T-cell (primary cell): ENCODE data around the gene INTS1. TPM values are rescaled to one million over a fixed set of nuclear protein-coding genes. Genes with fewer than 3 reads are reported as not detected.

Experiments used
- ATAC-seq, 4 experiments: fragments of 200-7000 bp in 3 of 4; fragments of 150-1000 bp in 1 of 4; cut with Tn5 transposase; replicated peaks in 1 of 4; 1 replicate in 3 of 4; 2 replicates in 1 of 4; pipeline ENCODE4 v1.10.0; 2021; ENCODE audit warnings: moderate library complexity in 3 of 4, mild to moderate bottlenecking in 2 of 4, moderate number of reproducible peaks in 1 of 4
- CTCF ChIA-PET, 2 donors: fragments of 300-600 bp; sonication (Branson Sonifier 250); formaldehyde crosslinking; loops; one replicate each; lab custom pipeline; 2022; ENCODE audit warnings: antibody characterized with exemption in 2 of 2; lab: Charles Lee
- POLR2A ChIA-PET, 2 donors: fragments of 300-600 bp; sonication (Branson Sonifier 250); formaldehyde crosslinking; loops; one replicate each; lab custom pipeline; 2022; ENCODE audit warnings: antibody characterized with exemption in 2 of 2; lab: Charles Lee
- DNase-seq, 35 experiments: peaks; one replicate each; pipeline versions ENCODE4 v3.0.0 to v3.0.0-alpha.2; 2013 to 2023
- H3K27ac ChIP-seq: one replicate; pipeline ENCODE4 v1.5.1; 2013; ENCODE audit warnings: low read length
- H3K27me3 ChIP-seq, 2 experiments: replicated peaks in 1 of 2; 1 replicate in 1 of 2; 2 replicates in 1 of 2; pipeline versions ENCODE4 v1.6.1 to v1.7.0; 2013; ENCODE audit warnings: low read length in 1 of 2, mixed read lengths in 1 of 2; ENCODE audit not compliant: control insufficient read depth in 2 of 2, insufficient read depth in 2 of 2; ENCODE audit errors: extremely low read depth in 1 of 2
- H3K36me3 ChIP-seq, 2 donors: 1 replicate in 1 of 2; 2 replicates in 1 of 2; pipeline versions ENCODE4 v1.6.1 to v1.7.0; 2013; ENCODE audit warnings: low read length in 1 of 2; ENCODE audit not compliant: control insufficient read depth in 2 of 2, insufficient read depth in 1 of 2; ENCODE audit errors: extremely low read depth in 1 of 2
- H3K4me1 ChIP-seq, 2 experiments: 1 replicate in 1 of 2; 2 replicates in 1 of 2; pipeline versions ENCODE4 v1.6.1 to v1.7.0; 2013; ENCODE audit warnings: low read length in 2 of 2, mixed read lengths in 1 of 2; ENCODE audit not compliant: insufficient read depth in 2 of 2, control insufficient read depth in 1 of 2; ENCODE audit errors: extremely low read depth in 1 of 2
- H3K4me3 ChIP-seq, 2 donors: 1 replicate in 1 of 2; 2 replicates in 1 of 2; pipeline versions ENCODE4 v1.5.1 to v1.7.0; 2013; ENCODE audit warnings: mild to moderate bottlenecking in 2 of 2, low read length in 1 of 2, moderate library complexity in 1 of 2; ENCODE audit not compliant: control insufficient read depth in 1 of 2; ENCODE audit errors: extremely low read depth in 1 of 2
- H3K9me3 ChIP-seq: 2 replicates; pipeline ENCODE4 v1.7.0; 2013
- H3K27ac Mint-ChIP-seq, 2 donors: one replicate each; pipeline ENCODE4 v1.8.0; 2020 to 2021; ENCODE audit warnings: mild to moderate bottlenecking in 2 of 2, mixed read lengths in 2 of 2
- H3K27me3 Mint-ChIP-seq, 2 donors: one replicate each; pipeline ENCODE4 v1.8.0; 2021 to 2022; ENCODE audit warnings: mixed read lengths in 2 of 2
- H3K36me3 Mint-ChIP-seq: one replicate; pipeline ENCODE4 v1.8.0; 2021; ENCODE audit warnings: mixed read lengths
- H3K4me1 Mint-ChIP-seq, 3 donors: one replicate each; pipeline ENCODE4 v1.8.0; 2020 to 2022; ENCODE audit warnings: mixed read lengths in 3 of 3, mild to moderate bottlenecking in 1 of 3
- H3K4me3 Mint-ChIP-seq, 3 donors: one replicate each; pipeline ENCODE4 v1.8.0; 2020 to 2022; ENCODE audit warnings: mild to moderate bottlenecking in 3 of 3, mixed read lengths in 3 of 3, moderate library complexity in 3 of 3
- H3K9me3 Mint-ChIP-seq, 3 donors: one replicate each; pipeline ENCODE4 v1.8.0; 2020 to 2022; ENCODE audit warnings: mixed read lengths in 3 of 3
- WGBS: methylation state at CpG from one replicate; pipeline ENCODE4 v1.1.5; 2013; ENCODE audit warnings: missing lambda C conversion rate; ENCODE audit not compliant: insufficient coverage; 5-methylcytosine and 5-hydroxymethylcytosine counted together
- total RNA-seq, 35 experiments: library from RNA in 6 of 35; stranded (reverse) in 6 of 35; fragments of 120-200 nt in 1 of 35; gene quantifications; one replicate each; pipeline versions ENCODE4 v1.2.1 to v1.2.4 and lab custom pipeline; 2013 to 2026

Gene INTS1
- total RNA-seq, 5 donors from 2014 or later (not counting 1 experiment from before 2014, with no cell fraction given), result 102 to 147 (median 131) TPM

- Mint-ChIP-seq H3K27me3 (no peaks in the 10 kb centered on the region), H3K9me3 (no peaks in the 10 kb centered on the region), H3K27ac (no peak overlapping the region), H3K4me1 (no peaks in the 10 kb centered on the region), H3K4me3 (no peak overlapping the region), H3K36me3 (peaks cover 34% of the 10 kb centered on the region)
- ChIA-PET POLR2A (interaction anchor here in 1 of 2 donors (0.7 kb wide), 1 partner anchor 25 kb away, joined by 4 read pairs; no protein-coding TSS in a partner anchor), CTCF (no interaction called here)
- DNase-seq (no peak), ATAC-seq (no peak)
- no peak overlapping the region for H3K4me3 ChIP-seq
- H3K36me3 ChIP-seq, result peaks cover 41 to 82% of the 10 kb centered on the region in 2 donors
- H3K27ac ChIP-seq, result no peak overlapping the region
- no peaks in the 10 kb centered on the region for H3K27me3 ChIP-seq
- no peaks in the 10 kb centered on the region for H3K9me3 ChIP-seq
- 98% methylated on average over 18 of the region's 23 CpGs for WGBS
- H3K4me1 ChIP-seq, result no peaks in the 10 kb centered on the region
Measured at GRCh38 chr7:1486571-1486970, 17.6 kb downstream of the INTS1 start.

GRCh38 chr7:1485156-1485555 is 19.0 kb downstream of the INTS1 start:
- Mint-ChIP-seq H3K9me3 (no peaks in the 10 kb centered on the region), H3K27ac (no peak overlapping the region), H3K4me3 (no peak overlapping the region), H3K4me1 (no peaks in the 10 kb centered on the region), H3K27me3 (no peaks in the 10 kb centered on the region), H3K36me3 (peaks cover 24% of the 10 kb centered on the region)
- peaks cover 42 to 76% of the 10 kb centered on the region in 2 donors for H3K36me3 ChIP-seq
- H3K27ac ChIP-seq, result no peak overlapping the region
- H3K4me1 ChIP-seq, result no peaks in the 10 kb centered on the region
- ChIA-PET CTCF (no interaction called here), POLR2A (no interaction called here)
- WGBS, result 94% methylated on average over 18 of the region's 19 CpGs
- H3K4me3 ChIP-seq, result no peak overlapping the region
- no peak for DNase-seq
- no peaks in the 10 kb centered on the region for H3K27me3 ChIP-seq
- H3K9me3 ChIP-seq, result no peaks in the 10 kb centered on the region
- ATAC-seq, result no peak

GRCh38 chr7:1484569-1484968 is 19.6 kb downstream of the INTS1 start:
- H3K4me3 Mint-ChIP-seq, result no peak overlapping the region
- no peaks in the 10 kb centered on the region for H3K27me3 Mint-ChIP-seq
- no peaks in the 10 kb centered on the region for H3K9me3 ChIP-seq
- H3K4me1 ChIP-seq, result no peaks in the 10 kb centered on the region
- no peaks in the 10 kb centered on the region for H3K27me3 ChIP-seq
- peaks cover 20% of the 10 kb centered on the region for H3K36me3 Mint-ChIP-seq
- no peak for ATAC-seq
- no peak overlapping the region for H3K27ac ChIP-seq
- no peak overlapping the region for H3K4me3 ChIP-seq
- H3K4me1 Mint-ChIP-seq, result no peaks in the 10 kb centered on the region
- 99% methylated on average over 10 of the region's 12 CpGs for WGBS
- H3K9me3 Mint-ChIP-seq, result no peaks in the 10 kb centered on the region
- CTCF ChIA-PET, result no interaction called here
- POLR2A ChIA-PET, result no interaction called here
- no peak overlapping the region for H3K27ac Mint-ChIP-seq
- H3K36me3 ChIP-seq, result peaks cover 42 to 76% of the 10 kb centered on the region in 2 donors
- no peak for DNase-seq

DNA sequence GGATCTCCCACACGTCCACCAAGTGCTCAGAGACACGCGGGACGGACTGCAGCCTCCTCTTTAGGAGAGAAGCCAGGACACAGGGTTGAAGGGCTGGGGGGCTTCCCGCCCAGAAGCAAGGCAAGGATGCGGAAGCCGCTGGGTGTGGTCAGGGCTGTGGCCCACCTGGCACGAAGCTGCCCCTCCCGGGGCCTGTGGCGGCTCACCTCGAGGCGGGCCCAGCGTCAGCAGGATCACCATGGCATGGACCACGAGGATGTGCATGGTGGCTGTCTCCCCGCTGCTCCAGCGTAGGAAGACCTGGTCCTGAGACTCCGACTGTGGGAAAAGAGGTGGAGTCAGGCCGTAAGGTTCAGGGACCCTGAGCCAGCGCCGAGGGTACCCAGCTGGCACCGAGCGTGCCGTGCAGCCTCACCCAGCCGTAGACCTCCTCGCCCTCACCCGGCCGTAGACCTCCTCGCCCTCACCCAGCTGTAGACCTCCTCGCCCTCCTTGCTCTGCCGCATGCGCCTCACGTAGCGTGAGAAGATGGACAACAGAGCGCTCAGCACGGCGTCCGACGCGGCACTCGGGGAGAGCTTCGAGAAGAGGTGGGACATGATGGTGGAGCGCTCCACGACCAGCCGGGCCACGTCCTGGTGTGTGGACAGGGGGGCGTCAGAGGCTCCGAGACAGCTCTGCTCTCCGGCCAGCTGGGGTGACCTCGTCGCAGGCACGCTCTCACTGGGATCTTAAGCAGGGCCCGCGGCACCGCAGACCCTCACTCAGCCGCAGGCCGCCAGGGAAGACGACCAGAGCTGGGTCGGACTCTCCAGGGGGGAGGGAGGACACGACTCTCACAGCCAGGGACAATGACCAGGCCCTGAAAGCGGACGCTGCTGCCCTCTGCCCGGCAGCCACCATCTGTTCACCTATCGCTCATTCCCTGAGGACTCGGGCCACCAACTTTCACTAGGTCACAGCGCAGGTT is 20.4 kb downstream of the INTS1 start:
- Mint-ChIP-seq H3K27ac (no peak overlapping the region), H3K4me1 (no peaks in the 10 kb centered on the region), H3K4me3 (no peak overlapping the region), H3K9me3 (no peaks in the 10 kb centered on the region), H3K36me3 (peaks cover 18% of the 10 kb centered on the region), H3K27me3 (no peaks in the 10 kb centered on the region)
- ATAC-seq, result no peak
- Histone ChIP-seq H3K36me3 (peaks cover 36 to 70% of the 10 kb centered on the region in 2 donors), H3K4me1 (no peaks in the 10 kb centered on the region), H3K27me3 (no peaks in the 10 kb centered on the region), H3K4me3 (no peak overlapping the region), H3K9me3 (no peaks in the 10 kb centered on the region), H3K27ac (no peak overlapping the region)
- CTCF ChIA-PET, result no interaction called here
- POLR2A ChIA-PET, result no interaction called here
- DNase-seq, result no peak
- 95% methylated on average over 58 of the region's 65 CpGs for WGBS

DNA sequence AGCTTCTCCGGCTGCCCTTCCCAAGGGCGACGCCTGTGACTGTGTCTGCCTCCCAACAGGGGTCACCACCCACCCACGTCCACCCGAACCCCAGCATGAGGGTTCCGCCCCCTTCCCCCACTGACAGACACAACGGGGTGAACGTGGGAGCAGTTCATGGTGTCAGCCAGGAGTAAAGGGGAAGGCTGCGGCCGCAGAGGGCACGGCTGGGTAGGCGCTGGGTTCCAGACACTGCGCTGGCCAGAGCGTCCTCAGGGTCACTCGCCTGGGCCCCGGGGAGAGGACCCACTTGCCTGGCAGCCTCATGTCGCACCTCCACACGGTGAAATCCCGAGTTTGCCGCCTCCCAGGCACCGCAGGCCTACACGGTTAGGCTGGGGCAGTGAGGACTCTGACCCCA is 21.1 kb downstream of the INTS1 start:
- peaks cover 12% of the 10 kb centered on the region for H3K36me3 Mint-ChIP-seq
- H3K27ac Mint-ChIP-seq, result no peak overlapping the region
- H3K27ac ChIP-seq, result no peak overlapping the region

DNA sequence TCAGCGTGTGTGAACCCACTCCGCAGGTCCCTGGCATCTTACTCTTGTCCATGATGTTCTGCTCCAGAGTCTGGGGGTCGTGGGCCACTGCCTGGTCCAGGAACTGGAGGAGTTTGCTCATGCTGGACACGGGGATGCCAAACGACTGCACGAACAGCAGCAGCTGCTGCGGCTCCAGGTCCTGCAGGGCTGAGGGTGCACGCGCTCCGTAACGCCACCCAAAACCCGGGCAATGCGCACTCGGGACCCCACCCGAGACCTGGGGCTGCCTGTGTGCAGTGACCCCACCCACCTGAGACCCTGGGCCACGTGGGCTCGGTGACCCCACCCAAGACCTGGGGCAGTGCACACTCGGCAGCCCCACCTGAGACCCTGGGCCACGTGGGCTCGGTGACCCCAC is 22.9 kb downstream of the INTS1 start:
- DNase-seq (no peak), ATAC-seq (no peak)
- H3K9me3 Mint-ChIP-seq, result no peaks in the 10 kb centered on the region
- Histone ChIP-seq H3K36me3 (peaks cover 26 to 69% of the 10 kb centered on the region in 2 donors), H3K4me1 (no peaks in the 10 kb centered on the region), H3K27ac (no peak overlapping the region), H3K4me3 (no peak overlapping the region), H3K9me3 (no peaks in the 10 kb centered on the region), H3K27me3 (no peaks in the 10 kb centered on the region)
- WGBS, result 98% methylated on average over 20 of the region's 20 CpGs
- H3K4me1 Mint-ChIP-seq, result no peaks in the 10 kb centered on the region
- ChIA-PET POLR2A (no interaction called here), CTCF (no interaction called here)
- peaks cover 11% of the 10 kb centered on the region for H3K36me3 Mint-ChIP-seq
- H3K4me3 Mint-ChIP-seq, result no peak overlapping the region
- H3K27me3 Mint-ChIP-seq, result no peaks in the 10 kb centered on the region
- H3K27ac Mint-ChIP-seq, result no peak overlapping the region

More for the DNA sequence above, 21.1 kb downstream of the INTS1 start:
- no peaks in the 10 kb centered on the region for H3K9me3 Mint-ChIP-seq
- Histone ChIP-seq H3K36me3 (peaks cover 35 to 70% of the 10 kb centered on the region in 2 donors), H3K4me3 (no peak overlapping the region), H3K27me3 (no peaks in the 10 kb centered on the region), H3K9me3 (no peaks in the 10 kb centered on the region), H3K4me1 (no peaks in the 10 kb centered on the region)
- 91% methylated on average over 15 of the region's 22 CpGs for WGBS
- DNase-seq (no peak), ATAC-seq (no peak)
- ChIA-PET POLR2A (no interaction called here), CTCF (no interaction called here)
- H3K4me3 Mint-ChIP-seq, result no peak overlapping the region
- no peaks in the 10 kb centered on the region for H3K4me1 Mint-ChIP-seq
- H3K27me3 Mint-ChIP-seq, result no peaks in the 10 kb centered on the region
